CD4-positive, alpha-beta memory T cell (primary cell): ENCODE results near the gene BNIP5. TPM values are rescaled to one million over a fixed set of nuclear protein-coding genes. Genes with fewer than 3 reads are reported as not detected.
A peak's percentile ranks its signal among the peaks of the same experiment; 100 is the strongest.

Experiments used
- CTCF ChIA-PET: fragments of 350-600 bp; sonication (Branson Sonifier 250); formaldehyde crosslinking; loops from one replicate; lab custom pipeline; 2021; ENCODE audit warnings: inconsistent platforms; ENCODE audit not compliant: partially characterized antibody; lab: Charles Lee
- POLR2A ChIA-PET: fragments of 350-600 bp; sonication (Branson Sonifier 250); formaldehyde crosslinking; loops from one replicate; lab custom pipeline; 2021; ENCODE audit not compliant: partially characterized antibody; lab: Charles Lee
- DNase-seq, 5 donors: peaks; one replicate each; pipeline versions ENCODE4 v3.0.0 to v3.0.0-alpha.2; 2020 to 2022; ENCODE audit warnings: mixed read lengths in 1 of 5
- H3K27ac ChIP-seq: one replicate; pipeline ENCODE4 v1.7.0; 2013; ENCODE audit warnings: low read depth, low read length
- H3K27me3 ChIP-seq: 2 replicates; pipeline ENCODE4 v1.7.0; 2013; ENCODE audit warnings: mild to moderate bottlenecking, low read length, moderate library complexity; ENCODE audit not compliant: insufficient read depth
- H3K36me3 ChIP-seq: 2 replicates; pipeline ENCODE4 v1.7.0; 2013; ENCODE audit warnings: mild to moderate bottlenecking, low read length, moderate library complexity; ENCODE audit not compliant: insufficient read depth
- H3K4me1 ChIP-seq: 2 replicates; pipeline ENCODE4 v1.7.0; 2013; ENCODE audit warnings: mild to moderate bottlenecking, low read length, moderate library complexity; ENCODE audit not compliant: insufficient read depth
- H3K4me3 ChIP-seq, 2 donors: one replicate each; pipeline ENCODE4 v1.7.0; 2013; ENCODE audit warnings: low read length in 2 of 2, mild to moderate bottlenecking in 1 of 2
- H3K9me3 ChIP-seq, 2 donors: one replicate each; pipeline ENCODE4 v1.7.0; 2013; ENCODE audit warnings: low read length in 2 of 2, control low read depth in 1 of 2; ENCODE audit not compliant: control insufficient read depth in 1 of 2
- H3K27ac Mint-ChIP-seq, 7 donors: one replicate each; pipeline ENCODE4 v1.8.0; 2020 to 2021; ENCODE audit warnings: mixed read lengths in 7 of 7, mild to moderate bottlenecking in 6 of 7, inconsistent platforms in 3 of 7, moderate library complexity in 3 of 7
- H3K27me3 Mint-ChIP-seq, 2 donors: one replicate each; pipeline ENCODE4 v1.8.0; 2020 to 2021; ENCODE audit warnings: mixed read lengths in 2 of 2
- H3K36me3 Mint-ChIP-seq, 2 donors: one replicate each; pipeline ENCODE4 v1.8.0; 2020 to 2021; ENCODE audit warnings: mixed read lengths in 2 of 2, inconsistent platforms in 1 of 2, mild to moderate bottlenecking in 1 of 2
- H3K4me1 Mint-ChIP-seq, 4 donors: one replicate each; pipeline ENCODE4 v1.8.0; 2020 to 2021; ENCODE audit warnings: mixed read lengths in 4 of 4, mild to moderate bottlenecking in 1 of 4
- H3K4me3 Mint-ChIP-seq, 8 donors: one replicate each; pipeline ENCODE4 v1.8.0; 2020 to 2021; ENCODE audit warnings: mixed read lengths in 8 of 8, mild to moderate bottlenecking in 7 of 8, moderate library complexity in 6 of 8, inconsistent platforms in 3 of 8
- H3K9me3 Mint-ChIP-seq, 8 donors: one replicate each; pipeline ENCODE4 v1.8.0; 2020 to 2021; ENCODE audit warnings: mixed read lengths in 8 of 8, mild to moderate bottlenecking in 5 of 8, inconsistent platforms in 3 of 8, moderate library complexity in 1 of 8
- intact Hi-C: fragments of 100-400 bp; cut with micrococcal nuclease; formaldehyde crosslinking; loops from one replicate; pipeline ENCODE4 v1.15.1; 2023
- polyA plus RNA-seq, 2 donors: library from polyadenylated mRNA; unstranded; fragments of 300-500 nt; fragmentation: Illumina TruSeq; gene quantifications; one replicate each; pipeline ENCODE4 v1.2.3, GENCODE V29; 2021
- total RNA-seq, 2 experiments: library from RNA; stranded (reverse); gene quantifications; one replicate each; pipeline ENCODE4 v1.2.3, GENCODE V29; 2021

BNIP5 gene
- total and polyA plus RNA-seq, 4 experiments from 2014 or later: not detected

DNA sequence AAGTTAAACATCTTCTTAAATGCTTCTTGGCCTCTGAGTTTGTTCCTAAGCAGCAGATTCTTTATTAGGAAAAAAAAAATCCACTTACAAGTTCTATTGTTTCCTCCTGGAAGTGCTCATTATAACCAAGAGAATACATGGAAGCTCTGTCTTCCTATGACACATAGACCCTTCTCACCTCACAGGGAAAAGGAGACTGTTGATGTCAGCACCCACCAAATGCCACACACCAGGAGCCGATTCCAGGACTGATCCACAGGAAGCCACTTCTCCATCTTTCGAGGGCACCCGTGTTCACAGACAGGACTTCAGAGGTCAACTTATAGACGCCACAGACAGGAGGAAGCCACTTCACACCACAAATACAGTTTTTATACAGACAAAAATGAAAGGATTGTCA lies 13.4 kb upstream of the BNIP5 start:
- POLR2A ChIA-PET: no interaction called here
- intact Hi-C loops: no loop called here
- no peaks in the 10 kb centered on the region for H3K4me1 ChIP-seq

DNA sequence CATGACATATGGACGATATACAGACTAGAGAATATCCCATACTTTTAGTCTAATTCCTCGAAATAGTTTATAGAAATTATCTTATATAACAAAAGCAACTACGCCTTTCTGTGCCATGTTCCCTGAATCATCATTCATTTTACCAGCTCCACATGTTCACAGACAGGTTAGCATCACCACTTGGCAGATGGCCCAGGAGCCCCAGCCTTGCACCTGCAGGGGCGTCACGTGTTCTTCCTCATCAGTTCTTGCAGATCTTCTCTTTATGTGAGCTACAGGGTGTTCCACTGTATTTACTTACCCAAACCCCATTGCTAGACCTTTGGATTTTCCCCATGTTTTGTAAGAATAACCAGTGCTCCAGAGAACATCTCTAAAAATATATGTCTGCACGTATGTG lies 12.6 kb upstream of the BNIP5 start:
- Histone ChIP-seq H3K4me3 (no peak overlapping the region), H3K27ac (no peak overlapping the region), H3K9me3 (no peaks in the 10 kb centered on the region), H3K36me3 (no peaks in the 10 kb centered on the region), H3K27me3 (no peaks in the 10 kb centered on the region), H3K4me1 (no peaks in the 10 kb centered on the region)
- peaks cover 0 to 3% of the 10 kb centered on the region in 2 donors for H3K27me3 Mint-ChIP-seq
- H3K9me3 Mint-ChIP-seq: peaks cover 0 to 6% (median 2%) of the 10 kb centered on the region in 8 donors
- POLR2A ChIA-PET: no interaction called here
- peak overlapping the region in 1 of 7 donors; percentile 13 for H3K27ac Mint-ChIP-seq
- H3K4me3 Mint-ChIP-seq: no peak overlapping the region
- intact Hi-C loops: no loop called here
- no peaks in the 10 kb centered on the region for H3K36me3 Mint-ChIP-seq
- DNase-seq: peak in 3 of 5 donors; percentile 11 to 47 (median 14)
- no peaks in the 10 kb centered on the region for H3K4me1 Mint-ChIP-seq
- CTCF ChIA-PET: interaction anchor here (0.5 to 1.2 kb wide), 2 partner anchors 8 to 12 kb away, joined by 3 read pairs; no protein-coding TSS in a partner anchor

More for the DNA sequence above, 13.4 kb upstream of the BNIP5 start:
- Histone ChIP-seq H3K9me3 (no peaks in the 10 kb centered on the region), H3K36me3 (no peaks in the 10 kb centered on the region), H3K4me3 (no peak overlapping the region), H3K27ac (no peak overlapping the region), H3K27me3 (no peaks in the 10 kb centered on the region)
- Mint-ChIP-seq H3K36me3 (no peaks in the 10 kb centered on the region), H3K27me3 (peaks cover 0 to 2% of the 10 kb centered on the region in 2 donors), H3K4me3 (no peak overlapping the region), H3K4me1 (no peaks in the 10 kb centered on the region), H3K27ac (no peak overlapping the region), H3K9me3 (peaks cover 0 to 6% (median 2%) of the 10 kb centered on the region in 8 donors)
- CTCF ChIA-PET: interaction anchor here (4.8 kb wide), 1 partner anchor 9 kb away, joined by 24 read pairs; no protein-coding TSS in a partner anchor
- no peak for DNase-seq

DNA sequence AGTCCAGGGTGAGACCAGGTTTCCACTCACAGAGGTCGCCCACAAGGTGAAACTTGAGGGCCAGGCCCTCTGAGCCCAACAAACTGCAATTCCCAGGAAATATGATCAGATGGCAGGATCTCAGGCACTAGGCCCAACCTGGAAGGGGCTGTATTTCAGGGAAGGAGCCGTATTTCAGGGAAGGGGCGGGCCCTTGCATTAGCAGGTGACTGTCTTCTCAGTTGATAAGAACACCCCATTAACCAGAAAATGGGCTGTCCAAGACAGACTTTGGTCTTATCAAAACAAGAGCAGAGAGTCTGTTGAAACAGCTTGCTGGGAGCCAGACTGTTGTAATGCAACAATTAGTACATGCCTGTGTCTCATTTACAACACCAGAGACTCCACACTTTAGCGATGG lies 10.9 kb upstream of the BNIP5 start:
- Mint-ChIP-seq H3K4me1 (no peaks in the 10 kb centered on the region), H3K27ac (no peak overlapping the region), H3K27me3 (peaks cover 0 to 1% of the 10 kb centered on the region in 2 donors), H3K9me3 (peaks cover 0 to 2% (median 0%) of the 10 kb centered on the region in 8 donors), H3K36me3 (no peaks in the 10 kb centered on the region), H3K4me3 (no peak overlapping the region)
- no peak overlapping the region for H3K4me3 ChIP-seq
- no peaks in the 10 kb centered on the region for H3K27me3 ChIP-seq
- intact Hi-C loops: no loop called here
- POLR2A ChIA-PET: no interaction called here
- H3K4me1 ChIP-seq: no peaks in the 10 kb centered on the region
- H3K36me3 ChIP-seq: no peaks in the 10 kb centered on the region
- no peak overlapping the region for H3K27ac ChIP-seq
- CTCF ChIA-PET: interaction anchor here (1.5 kb wide), 1 partner anchor 11 kb away, joined by 5 read pairs; no protein-coding TSS in a partner anchor
- no peak for DNase-seq
- no peaks in the 10 kb centered on the region for H3K9me3 ChIP-seq

DNA sequence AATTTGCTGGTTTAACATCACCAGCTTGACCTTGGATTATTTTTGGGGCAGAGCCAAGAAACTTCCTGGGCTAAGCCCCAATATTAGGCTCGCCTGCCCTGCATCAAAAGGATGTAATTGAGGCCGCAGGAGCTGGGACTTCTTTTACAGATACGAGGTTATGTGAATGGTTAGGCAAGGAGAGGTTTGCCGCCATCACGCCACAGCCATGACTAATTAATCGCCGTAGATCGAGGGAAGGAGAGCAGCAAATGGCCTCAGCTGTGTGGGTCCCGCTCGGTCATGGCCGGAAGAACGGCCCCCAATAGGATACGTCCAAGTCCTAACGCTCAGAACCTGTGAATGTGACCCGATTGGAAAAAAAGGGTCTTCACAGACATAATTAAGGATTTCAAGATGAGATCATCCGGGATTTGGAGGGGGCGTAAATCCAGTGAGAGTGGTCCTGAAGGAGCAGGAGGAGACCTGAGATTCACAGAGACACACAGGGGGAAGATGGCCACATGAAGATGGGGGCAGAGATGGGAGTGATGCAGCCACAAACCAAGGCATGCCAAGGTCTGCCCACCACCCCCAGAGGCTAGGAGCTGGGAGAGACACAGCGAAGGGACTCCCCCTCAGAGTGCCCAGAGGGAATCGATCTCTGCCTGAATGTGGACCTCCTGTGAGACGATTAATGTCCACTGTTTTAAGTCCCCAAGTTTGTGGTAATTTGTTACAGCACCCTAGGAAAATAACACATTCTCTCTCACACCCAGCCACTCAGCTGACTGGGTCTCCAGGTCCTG lies 10.0 kb upstream of the BNIP5 start:
- Mint-ChIP-seq H3K4me3 (no peak overlapping the region), H3K27me3 (peaks cover 1% of the 10 kb centered on the region in 2 donors), H3K4me1 (no peaks in the 10 kb centered on the region), H3K36me3 (no peaks in the 10 kb centered on the region), H3K9me3 (no peaks in the 10 kb centered on the region), H3K27ac (no peak overlapping the region)
- no peaks in the 10 kb centered on the region for H3K9me3 ChIP-seq
- H3K4me1 ChIP-seq: no peaks in the 10 kb centered on the region
- DNase-seq: no peak
- intact Hi-C loops: no loop called here
- H3K4me3 ChIP-seq: no peak overlapping the region
- no peaks in the 10 kb centered on the region for H3K36me3 ChIP-seq
- no peak overlapping the region for H3K27ac ChIP-seq
- ChIA-PET CTCF (interaction anchor here (0.6 to 1.5 kb wide), 3 partner anchors 12 to 41 kb away, joined by 3 to 5 read pairs (median 4); no protein-coding TSS in a partner anchor), POLR2A (interaction anchor here (0.6 kb wide), 1 partner anchor 474 kb away, joined by 5 read pairs; no protein-coding TSS in a partner anchor)
- no peaks in the 10 kb centered on the region for H3K27me3 ChIP-seq

DNA sequence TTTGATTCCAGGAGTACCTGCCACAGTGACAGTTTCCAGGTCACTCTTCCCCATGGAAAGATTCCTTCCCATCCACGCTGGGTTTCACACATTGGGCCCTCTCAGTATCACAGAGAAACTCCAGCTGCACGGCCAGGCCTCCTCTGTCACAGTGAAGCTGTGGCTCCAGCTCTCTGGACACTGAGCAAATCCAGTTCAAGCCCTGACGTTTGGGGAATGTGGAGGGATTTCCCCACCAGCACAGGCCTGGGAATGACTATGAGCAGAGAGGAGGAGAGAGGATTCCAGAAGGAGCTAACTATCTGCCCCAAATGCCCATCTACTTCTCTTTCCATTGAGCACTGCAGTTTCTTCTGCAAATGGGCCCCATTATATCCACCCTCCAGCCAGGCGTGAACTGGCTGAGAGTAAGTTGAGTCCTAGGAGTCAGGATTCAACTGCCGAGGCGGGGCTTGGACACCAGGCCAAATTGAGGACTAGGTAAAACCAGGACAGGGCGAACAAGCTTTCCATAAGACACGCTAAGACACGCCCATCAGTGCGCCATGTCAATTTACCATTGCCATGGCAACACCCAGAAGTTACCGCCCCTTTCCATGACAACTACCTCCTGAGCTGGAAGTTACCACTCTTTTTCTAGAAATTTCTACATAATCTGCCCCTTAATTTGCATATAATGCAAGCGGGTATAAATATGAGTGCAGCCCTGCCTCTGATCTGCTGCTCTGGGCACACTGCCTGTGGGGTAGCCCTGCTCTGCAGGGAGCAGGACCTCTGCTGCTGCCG lies 9.2 kb upstream of the BNIP5 start:
- Histone ChIP-seq H3K4me3 (no peak overlapping the region), H3K9me3 (no peaks in the 10 kb centered on the region), H3K27ac (no peak overlapping the region), H3K4me1 (peaks cover 2% of the 10 kb centered on the region), H3K27me3 (no peaks in the 10 kb centered on the region), H3K36me3 (no peaks in the 10 kb centered on the region)
- Mint-ChIP-seq H3K27me3 (peaks cover 3% of the 10 kb centered on the region in 2 donors), H3K4me1 (peaks cover 1 to 2% (median 1%) of the 10 kb centered on the region in 4 donors), H3K36me3 (no peaks in the 10 kb centered on the region), H3K4me3 (no peak overlapping the region), H3K27ac (no peak overlapping the region), H3K9me3 (no peaks in the 10 kb centered on the region)
- ChIA-PET POLR2A (interaction anchor here (0.6 kb wide), 1 partner anchor 473 kb away, joined by 5 read pairs; no protein-coding TSS in a partner anchor), CTCF (interaction anchor here (0.6 to 1.3 kb wide), 2 partner anchors 14 to 40 kb away, joined by 3 to 4 read pairs; no protein-coding TSS in a partner anchor)
- intact Hi-C loops: no loop called here
- DNase-seq: no peak

DNA sequence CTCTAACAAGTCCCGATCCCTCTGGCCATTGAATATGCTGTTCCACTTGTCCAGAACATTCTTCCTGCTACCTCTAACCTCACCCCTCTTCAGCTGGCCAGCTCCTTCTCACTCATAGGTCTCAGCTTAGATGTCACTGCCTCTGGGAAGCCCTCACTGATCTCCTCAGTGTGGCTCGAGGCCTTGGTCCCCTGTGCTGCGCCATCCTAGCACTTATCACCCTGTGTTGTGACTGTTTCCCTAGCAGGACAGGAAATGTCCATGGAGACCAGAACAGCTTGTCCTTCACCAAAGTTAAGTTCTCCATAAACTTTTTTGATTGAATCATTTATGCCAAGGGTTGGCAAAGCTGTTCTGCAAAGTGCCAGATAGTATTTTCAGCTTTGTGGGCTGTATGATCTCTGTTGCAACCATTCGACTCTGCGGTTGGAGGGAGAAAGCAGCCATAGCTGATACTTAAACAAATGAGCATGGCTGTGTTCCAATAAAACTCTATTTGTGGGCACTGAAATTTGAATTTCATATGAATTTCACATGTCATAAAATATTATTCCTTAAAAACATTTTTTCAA lies 6.5 kb upstream of the BNIP5 start:
- H3K4me1 Mint-ChIP-seq: peaks cover 4 to 13% (median 6%) of the 10 kb centered on the region in 4 donors
- H3K27ac Mint-ChIP-seq: no peak overlapping the region
- H3K4me1 ChIP-seq: peaks cover 8% of the 10 kb centered on the region
- peaks cover 7% of the 10 kb centered on the region for H3K27me3 ChIP-seq
- CTCF ChIA-PET: interaction anchor here (1.1 to 3.6 kb wide), 2 partner anchors 9 to 338 kb away, joined by 3 to 24 read pairs; no protein-coding TSS in a partner anchor
- peaks cover 6 to 8% of the 10 kb centered on the region in 2 donors for H3K27me3 Mint-ChIP-seq
- DNase-seq: no peak
- no peak overlapping the region for H3K27ac ChIP-seq
- intact Hi-C loops: no loop called here
- H3K36me3 ChIP-seq: no peaks in the 10 kb centered on the region
- no peaks in the 10 kb centered on the region for H3K9me3 ChIP-seq
- POLR2A ChIA-PET: no interaction called here
- no peak overlapping the region for H3K4me3 Mint-ChIP-seq
- no peaks in the 10 kb centered on the region for H3K36me3 Mint-ChIP-seq
- no peak overlapping the region for H3K4me3 ChIP-seq
- H3K9me3 Mint-ChIP-seq: no peaks in the 10 kb centered on the region
